GM21423 (cell line): ENCODE results near the gene RAX2.
"Not testable (repeated sequence)": the region's sequence is repeated elsewhere in the genome, so short reads cannot be mapped to it uniquely, and the experiment has no call there.

Experiments
- ATAC-seq: cut with Tn5 transposase; IDR thresholded peaks from one replicate; pipeline ENCODE4 v1.9.1; 2021; ENCODE audit warnings: mild to moderate bottlenecking, moderate library complexity; ENCODE audit not compliant: unreplicated experiment

Gene RAX2

GRCh38 chr19:3771906-3772455, at the start of gene RAX2:
RAX2 (minus strand) TSS chr19:3772228; CDS start chr19:3771742, 486 bp downstream.
- ATAC-seq, result no peak

GRCh38 chr19:3821156-3821555, 49.1 kb upstream of the RAX2 start:
- no peak for ATAC-seq

- no peak for ATAC-seq
Measured at GRCh38 chr19:3819989-3820388, 48.0 kb upstream of the RAX2 start.

- no peak for ATAC-seq
Measured at GRCh38 chr19:3818918-3819317, 46.9 kb upstream of the RAX2 start.

- ATAC-seq, result no peak
Measured at GRCh38 chr19:3818466-3818865, 46.4 kb upstream of the RAX2 start.

- no peak for ATAC-seq
Measured at GRCh38 chr19:3817761-3818160, 45.7 kb upstream of the RAX2 start.

GRCh38 chr19:3816566-3817218, 44.7 kb upstream of the RAX2 start:
- no peak for ATAC-seq

GRCh38 chr19:3816148-3816547, 44.1 kb upstream of the RAX2 start:
- ATAC-seq, result not testable (repeated sequence)

GRCh38 chr19:3814648-3815047, 42.6 kb upstream of the RAX2 start:
- no peak for ATAC-seq

GRCh38 chr19:3813473-3814392, 41.7 kb upstream of the RAX2 start:
- ATAC-seq, result no peak

- peak; percentile 23 for ATAC-seq
Measured at GRCh38 chr19:3810708-3811355, 38.8 kb upstream of the RAX2 start.

GRCh38 chr19:3809881-3810707, 38.1 kb upstream of the RAX2 start:
- peak; percentile 45 for ATAC-seq

GRCh38 chr19:3808420-3809143, 36.6 kb upstream of the RAX2 start:
- no peak for ATAC-seq

- ATAC-seq, result no peak
Measured at GRCh38 chr19:3807574-3808354, 35.7 kb upstream of the RAX2 start.

GRCh38 chr19:3807131-3807480, 35.1 kb upstream of the RAX2 start:
- no peak for ATAC-seq

GRCh38 chr19:3805859-3806258, 33.8 kb upstream of the RAX2 start:
- no peak for ATAC-seq

GRCh38 chr19:3804429-3804828, 32.4 kb upstream of the RAX2 start:
- no peak for ATAC-seq

- no peak for ATAC-seq
Measured at GRCh38 chr19:3803986-3804385, 32.0 kb upstream of the RAX2 start.
